Tibial artery (tissue), 4 donors: ENCODE data around the gene DEPDC1.

ENCODE experiments used
- DNase-seq, 2 donors: peaks; one replicate each; pipeline ENCODE4 v3.0.0-alpha.2; 2019
- H3K27ac ChIP-seq, 2 donors: fragments of 200-600 bp; sonication (generic) in 1 of 2; 1 replicate in 1 of 2; 2 replicates in 1 of 2; pipeline ENCODE4 v1.5.1; 2018 to 2019; ENCODE audit warnings: mild to moderate bottlenecking in 1 of 2
- H3K27me3 ChIP-seq, 2 donors: fragments of 200-600 bp; sonication (generic) in 1 of 2; one replicate each; pipeline versions ENCODE4 v1.5.1 to v1.6.0; 2016 to 2019
- H3K36me3 ChIP-seq, 3 donors: fragments of 200-600 bp; sonication (generic) in 2 of 3; one replicate each; pipeline ENCODE4 v1.5.1; 2016 to 2019; ENCODE audit warnings: mild to moderate bottlenecking in 2 of 3
- H3K4me1 ChIP-seq, 4 donors: fragments of 200-600 bp; sonication (generic) in 2 of 4; 1 replicate in 3 of 4; 2 replicates in 1 of 4; pipeline ENCODE4 v1.5.1; 2016 to 2019
- H3K4me3 ChIP-seq, 2 donors: fragments of 200-600 bp; sonication (generic) in 1 of 2; 1 replicate in 1 of 2; 2 replicates in 1 of 2; pipeline ENCODE4 v1.5.1; 2018 to 2019; ENCODE audit warnings: mild to moderate bottlenecking in 2 of 2
- H3K9me3 ChIP-seq, 3 donors: fragments of 200-600 bp; sonication (generic) in 1 of 3; one replicate each; pipeline ENCODE4 v1.5.1; 2016 to 2019
- intact Hi-C: fragments of 100-400 bp; cut with DNase I; formaldehyde crosslinking; loops from one replicate; pipeline ENCODE4 v1.15.0; 2023; ENCODE audit warnings: low total_unique reads
- TF ChIP-seq, protein P1 (sequence below), 2 experiments: fragments of 200-600 bp in 1 of 2; fragments of 450-650 bp in 1 of 2; IDR thresholded peaks; one replicate each; pipeline ENCODE4 v1.5.1; 2017 to 2019; ENCODE audit warnings: antibody characterized with exemption in 2 of 2, mild to moderate bottlenecking in 1 of 2, moderate library complexity in 1 of 2

Gene DEPDC1

GRCh38 chr1:68525781-68526180, 28.9 kb upstream of the DEPDC1 start:
- Histone ChIP-seq H3K27me3 (no peaks in the 10 kb centered on the region), H3K27ac (no peak overlapping the region), H3K4me1 (no peaks in the 10 kb centered on the region), H3K9me3 (no peaks in the 10 kb centered on the region), H3K36me3 (no peaks in the 10 kb centered on the region), H3K4me3 (no peak overlapping the region)
- intact Hi-C loops: no loop called here
- TF ChIP-seq, protein P1, sequence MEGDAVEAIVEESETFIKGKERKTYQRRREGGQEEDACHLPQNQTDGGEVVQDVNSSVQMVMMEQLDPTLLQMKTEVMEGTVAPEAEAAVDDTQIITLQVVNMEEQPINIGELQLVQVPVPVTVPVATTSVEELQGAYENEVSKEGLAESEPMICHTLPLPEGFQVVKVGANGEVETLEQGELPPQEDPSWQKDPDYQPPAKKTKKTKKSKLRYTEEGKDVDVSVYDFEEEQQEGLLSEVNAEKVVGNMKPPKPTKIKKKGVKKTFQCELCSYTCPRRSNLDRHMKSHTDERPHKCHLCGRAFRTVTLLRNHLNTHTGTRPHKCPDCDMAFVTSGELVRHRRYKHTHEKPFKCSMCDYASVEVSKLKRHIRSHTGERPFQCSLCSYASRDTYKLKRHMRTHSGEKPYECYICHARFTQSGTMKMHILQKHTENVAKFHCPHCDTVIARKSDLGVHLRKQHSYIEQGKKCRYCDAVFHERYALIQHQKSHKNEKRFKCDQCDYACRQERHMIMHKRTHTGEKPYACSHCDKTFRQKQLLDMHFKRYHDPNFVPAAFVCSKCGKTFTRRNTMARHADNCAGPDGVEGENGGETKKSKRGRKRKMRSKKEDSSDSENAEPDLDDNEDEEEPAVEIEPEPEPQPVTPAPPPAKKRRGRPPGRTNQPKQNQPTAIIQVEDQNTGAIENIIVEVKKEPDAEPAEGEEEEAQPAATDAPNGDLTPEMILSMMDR (IDR thresholded peaks at IDR 0.05): no peak
- DNase-seq: no peak

DNA sequence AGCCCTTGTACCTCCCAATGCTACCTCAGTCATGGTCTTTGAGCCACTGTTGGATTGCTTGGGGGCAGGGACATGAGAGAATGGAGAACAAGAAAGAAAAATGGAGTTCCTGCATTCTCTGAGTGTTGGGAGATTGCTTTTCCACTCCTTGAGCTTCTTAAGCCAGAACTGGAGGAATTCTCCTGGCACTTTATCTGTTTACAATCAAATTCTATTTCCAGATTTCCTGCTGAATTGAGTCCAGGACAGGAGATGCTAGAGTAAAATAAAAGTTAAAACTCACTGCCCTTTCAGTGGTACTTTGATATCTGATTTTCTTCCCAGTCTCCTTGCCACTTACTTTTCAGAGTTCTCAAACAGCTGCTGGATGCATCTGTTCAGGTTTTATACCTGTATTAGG, 24.4 kb upstream of the DEPDC1 start:
- no peak for DNase-seq
- TF ChIP-seq, protein P1 (IDR thresholded peaks at IDR 0.05): no peak

GRCh38 chr1:68516066-68516465, 19.2 kb upstream of the DEPDC1 start:
- Histone ChIP-seq H3K4me1 (no peaks in the 10 kb centered on the region), H3K36me3 (no peaks in the 10 kb centered on the region), H3K4me3 (no peak overlapping the region), H3K27ac (no peak overlapping the region), H3K27me3 (no peaks in the 10 kb centered on the region), H3K9me3 (no peaks in the 10 kb centered on the region)
- intact Hi-C loops: no loop called here
- no peak for DNase-seq
- TF ChIP-seq, protein P1 (IDR thresholded peaks at IDR 0.05): no peak

More for the DNA sequence above, 24.4 kb upstream of the DEPDC1 start:
- no peak overlapping the region for H3K4me3 ChIP-seq
- H3K36me3 ChIP-seq: no peaks in the 10 kb centered on the region
- no peaks in the 10 kb centered on the region for H3K9me3 ChIP-seq
- no peaks in the 10 kb centered on the region for H3K4me1 ChIP-seq
- intact Hi-C loops: no loop called here
- H3K27me3 ChIP-seq: no peaks in the 10 kb centered on the region
- H3K27ac ChIP-seq: no peak overlapping the region

DNA sequence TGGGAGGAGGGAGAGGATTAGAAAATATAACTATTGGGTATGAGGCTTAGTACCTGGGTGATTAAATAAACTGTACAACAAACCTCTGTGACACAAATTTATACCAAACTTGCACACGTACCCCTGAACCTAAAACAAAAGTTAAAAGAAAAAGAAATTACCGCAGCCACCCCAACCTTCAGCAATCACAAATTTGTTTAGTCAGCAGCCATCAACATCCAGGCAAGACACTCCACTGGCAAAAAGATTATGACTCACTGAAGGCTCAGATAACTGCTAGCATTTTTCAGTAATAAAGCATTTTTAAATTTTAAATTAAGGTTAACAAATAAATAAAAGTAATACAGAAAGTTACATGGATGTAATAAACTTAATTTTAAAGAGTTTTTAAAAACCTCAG, 14.4 kb upstream of the DEPDC1 start:
- no peaks in the 10 kb centered on the region for H3K27me3 ChIP-seq
- no peak for DNase-seq
- H3K27ac ChIP-seq: no peak overlapping the region
- H3K4me1 ChIP-seq: no peaks in the 10 kb centered on the region
- no peak overlapping the region for H3K4me3 ChIP-seq
- TF ChIP-seq, protein P1 (IDR thresholded peaks at IDR 0.05): no peak
- intact Hi-C loops: no loop called here
- H3K9me3 ChIP-seq: no peaks in the 10 kb centered on the region
- H3K36me3 ChIP-seq: no peaks in the 10 kb centered on the region

DNA sequence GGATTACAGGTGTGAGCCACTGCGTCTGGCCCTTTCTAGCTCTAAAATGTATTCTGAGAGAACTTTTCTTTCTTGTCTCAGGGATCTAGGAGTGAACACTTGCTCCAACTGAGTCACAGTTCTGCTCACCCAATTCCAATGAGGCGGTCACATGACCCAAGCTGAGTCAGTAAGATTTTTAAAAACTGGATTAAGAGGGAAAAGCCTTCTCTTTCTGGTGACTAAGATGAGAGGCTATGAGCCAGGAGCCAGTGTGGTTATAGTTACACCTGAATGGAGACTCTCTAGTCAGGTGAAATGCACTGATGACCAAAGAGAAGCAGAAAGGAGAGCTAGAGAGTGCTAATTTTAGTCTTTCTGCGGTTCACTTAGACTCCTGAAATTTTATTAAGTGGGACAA, 9.5 kb upstream of the DEPDC1 start:
- intact Hi-C loops: no loop called here
- no peak for DNase-seq
- TF ChIP-seq, protein P1 (IDR thresholded peaks at IDR 0.05): no peak
- no peak overlapping the region for H3K4me3 ChIP-seq
- no peaks in the 10 kb centered on the region for H3K4me1 ChIP-seq
- H3K9me3 ChIP-seq: peaks cover 0 to 6% (median 0%) of the 10 kb centered on the region in 3 donors
- H3K36me3 ChIP-seq: no peaks in the 10 kb centered on the region
- no peaks in the 10 kb centered on the region for H3K27me3 ChIP-seq
- H3K27ac ChIP-seq: no peak overlapping the region

GRCh38 chr1:68503085-68503484, 6.2 kb upstream of the DEPDC1 start:
- intact Hi-C loops: no loop called here
- TF ChIP-seq, protein P1 (IDR thresholded peaks at IDR 0.05): no peak

More at GRCh38 chr1:68503085-68503484, 6.2 kb upstream of the DEPDC1 start:
- Histone ChIP-seq H3K9me3 (peaks cover 0 to 6% (median 0%) of the 10 kb centered on the region in 3 donors), H3K27ac (no peak overlapping the region), H3K4me3 (no peak overlapping the region), H3K36me3 (no peaks in the 10 kb centered on the region), H3K27me3 (no peaks in the 10 kb centered on the region), H3K4me1 (no peaks in the 10 kb centered on the region)
- DNase-seq: no peak
